ENCODE results near the gene NECAB2.

DNA sequence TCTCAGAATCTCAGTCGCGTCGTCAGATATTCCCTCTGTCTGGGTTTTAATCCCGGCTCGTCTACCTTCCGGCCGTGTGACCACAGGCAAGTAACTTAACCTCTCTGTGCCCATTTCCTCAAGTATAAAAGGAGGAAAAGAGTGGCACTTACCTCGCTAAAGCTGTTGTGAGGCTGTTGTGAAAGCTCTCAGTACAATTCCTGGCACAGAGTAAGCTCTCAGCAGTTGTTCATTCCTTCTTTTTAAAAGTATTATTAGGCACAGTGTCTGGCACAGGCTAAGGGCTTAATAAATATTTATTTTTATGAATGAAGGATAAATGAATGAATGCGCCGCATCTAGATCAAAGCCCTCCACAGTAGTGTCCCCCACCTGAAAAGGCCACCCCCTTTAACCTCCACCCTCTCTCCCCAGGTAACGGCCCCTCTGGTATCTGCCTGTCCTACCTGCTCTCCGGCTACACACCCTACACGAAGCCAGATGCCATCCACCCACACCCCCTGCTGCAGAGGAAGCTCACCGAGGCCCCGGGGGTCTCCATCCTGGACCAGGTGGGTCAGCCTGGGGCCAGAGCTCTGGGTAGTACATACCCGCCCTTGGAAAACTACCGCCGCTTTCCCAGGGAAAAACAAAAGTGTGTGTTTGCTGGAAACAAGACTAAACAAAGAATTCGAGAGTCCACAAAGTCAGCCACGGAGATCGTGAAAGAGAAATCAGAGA, 9.0 kb upstream of the NECAB2 start:
- TF ChIP-seq GTF2F1 (IDR thresholded peaks at IDR 0.05; ENCODE audit: borderline replicate concordance, low read depth, low read length), result no peak
- TF ChIP-seq POLR2AphosphoS5 (IDR thresholded peaks at IDR 0.05; ENCODE audit: low read depth, low read length), result no peak
- TF ChIP-seq, protein P1, sequence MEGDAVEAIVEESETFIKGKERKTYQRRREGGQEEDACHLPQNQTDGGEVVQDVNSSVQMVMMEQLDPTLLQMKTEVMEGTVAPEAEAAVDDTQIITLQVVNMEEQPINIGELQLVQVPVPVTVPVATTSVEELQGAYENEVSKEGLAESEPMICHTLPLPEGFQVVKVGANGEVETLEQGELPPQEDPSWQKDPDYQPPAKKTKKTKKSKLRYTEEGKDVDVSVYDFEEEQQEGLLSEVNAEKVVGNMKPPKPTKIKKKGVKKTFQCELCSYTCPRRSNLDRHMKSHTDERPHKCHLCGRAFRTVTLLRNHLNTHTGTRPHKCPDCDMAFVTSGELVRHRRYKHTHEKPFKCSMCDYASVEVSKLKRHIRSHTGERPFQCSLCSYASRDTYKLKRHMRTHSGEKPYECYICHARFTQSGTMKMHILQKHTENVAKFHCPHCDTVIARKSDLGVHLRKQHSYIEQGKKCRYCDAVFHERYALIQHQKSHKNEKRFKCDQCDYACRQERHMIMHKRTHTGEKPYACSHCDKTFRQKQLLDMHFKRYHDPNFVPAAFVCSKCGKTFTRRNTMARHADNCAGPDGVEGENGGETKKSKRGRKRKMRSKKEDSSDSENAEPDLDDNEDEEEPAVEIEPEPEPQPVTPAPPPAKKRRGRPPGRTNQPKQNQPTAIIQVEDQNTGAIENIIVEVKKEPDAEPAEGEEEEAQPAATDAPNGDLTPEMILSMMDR (IDR thresholded peaks at IDR 0.05; ENCODE audit: control extremely low read depth in 1 of 3, insufficient read depth in 1 of 3, low read depth in 1 of 3, low read length in 3 of 3), result no peak
